ENCODE measurements around the gene GPR108.
"Not testable (repeated sequence)": the region's sequence is repeated elsewhere in the genome, so short reads cannot be mapped to it uniquely, and the experiment has no call there.

The GPR108 gene

DNA sequence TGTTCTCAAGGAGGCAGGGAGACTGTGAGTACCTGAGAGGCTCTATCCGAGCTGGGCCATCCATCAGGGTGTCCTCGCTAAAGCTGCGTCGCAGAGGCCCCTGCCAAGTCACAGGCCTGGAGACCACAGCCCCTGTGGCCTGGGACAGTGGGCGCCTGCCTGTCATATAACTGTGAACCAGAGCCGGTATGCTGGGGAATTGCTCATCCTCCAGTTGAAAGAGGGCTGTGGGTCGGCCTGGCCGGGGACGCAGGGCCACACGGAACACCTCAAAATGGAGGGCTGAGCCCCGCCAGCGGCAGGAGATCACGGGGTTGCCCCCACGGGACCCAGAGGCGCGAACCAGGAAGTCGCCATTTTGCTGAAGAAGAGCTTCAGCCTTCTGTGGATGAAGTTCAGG, 23.2 kb upstream of the GPR108 start:
- no peak for DNase-seq

- no peak for DNase-seq
These were observed 17.5 kb upstream of the GPR108 start for GRCh38 chr19:6754653-6755463.

GRCh38 chr19:6754136-6754535, 16.8 kb upstream of the GPR108 start:
- no peak for DNase-seq

DNA sequence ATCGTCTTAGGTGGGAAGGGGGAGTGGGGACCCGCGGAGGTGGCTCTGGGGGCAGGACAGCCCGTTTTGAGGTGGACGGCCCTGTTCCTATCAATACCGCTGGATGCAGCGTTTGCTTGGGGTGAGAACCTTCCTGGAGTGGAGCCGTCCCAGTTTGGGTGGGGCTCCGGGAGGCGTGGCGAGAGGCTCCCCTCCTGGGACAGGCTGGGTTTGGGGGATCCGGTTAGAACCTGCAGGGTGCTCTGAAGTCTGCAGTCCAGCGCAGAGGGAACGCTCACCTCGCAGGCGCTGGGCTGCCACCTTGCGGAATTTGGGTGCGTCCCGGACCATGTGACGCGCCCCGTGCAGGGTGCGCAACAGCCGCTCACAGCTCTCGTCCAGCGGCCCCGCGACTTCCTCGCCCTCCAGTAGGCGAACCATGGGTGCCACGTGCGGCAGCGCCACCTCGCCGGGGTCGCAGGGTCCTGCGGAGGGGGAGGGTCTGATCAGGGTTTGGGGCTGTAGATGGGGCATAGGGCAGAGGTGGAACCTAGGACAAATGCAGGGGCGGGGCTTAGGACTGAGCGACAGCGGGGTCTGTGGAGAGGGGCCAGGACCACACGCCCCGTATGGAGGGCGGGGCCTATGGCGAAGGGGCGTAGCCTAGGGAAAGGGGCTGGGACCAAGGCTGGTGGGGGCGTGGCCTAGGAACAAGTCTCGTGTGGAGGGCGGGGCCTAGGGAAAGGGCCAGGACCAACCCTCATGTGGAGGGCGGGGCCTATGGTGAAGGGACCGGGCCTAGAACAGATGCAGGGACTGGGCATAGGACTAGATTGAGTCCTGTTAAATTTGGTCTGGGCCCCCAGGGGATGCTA, 16.0 kb upstream of the GPR108 start:
- DNase-seq, result no peak

DNA sequence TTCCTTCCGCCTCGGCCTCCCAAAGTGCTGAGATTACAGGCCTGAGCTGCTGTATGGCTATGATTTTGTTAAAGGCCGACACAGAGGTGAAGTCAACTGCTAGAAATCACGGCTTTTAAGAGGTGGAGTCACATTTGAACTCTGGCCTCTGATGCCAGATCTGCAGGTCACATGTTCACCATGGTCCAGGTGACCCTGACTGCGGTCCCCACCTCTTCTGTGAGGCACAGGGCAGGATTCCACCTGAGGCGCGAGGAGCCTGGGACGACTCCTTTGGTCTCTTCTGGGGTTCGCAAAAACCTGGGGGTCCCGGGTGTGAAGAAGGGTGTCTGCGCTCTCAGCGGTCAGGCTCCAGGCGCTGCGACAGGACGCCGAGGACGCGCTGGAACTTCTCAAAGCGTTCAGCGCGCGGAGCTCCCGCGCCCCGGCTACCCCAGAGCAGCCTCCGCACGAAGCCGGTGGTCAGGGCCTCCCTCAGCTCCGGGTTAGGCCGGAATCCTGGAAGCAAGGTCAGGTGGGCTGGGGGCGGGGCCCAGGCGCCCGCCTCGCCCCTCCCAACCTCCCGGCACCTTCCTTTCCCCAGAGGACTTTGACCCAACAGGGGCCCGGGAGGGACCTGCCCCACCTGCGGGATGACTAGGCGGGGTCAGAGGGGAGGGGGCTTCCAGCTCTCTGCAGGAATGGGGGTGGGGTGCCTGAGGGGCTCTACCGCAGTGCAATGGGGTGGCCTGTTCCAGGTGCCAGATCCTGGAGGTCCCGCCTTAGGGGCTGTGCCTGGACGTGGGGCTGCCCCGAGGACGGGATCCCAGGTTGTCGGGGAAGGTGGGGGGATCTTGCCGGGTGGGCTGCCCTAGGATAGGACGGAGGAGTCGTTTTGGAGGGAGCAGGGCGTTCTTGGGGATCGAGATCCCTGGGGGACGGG, 15.1 kb upstream of the GPR108 start:
- DNase-seq, result no peak

GRCh38 chr19:6751189-6751588, 13.8 kb upstream of the GPR108 start:
- no peak for DNase-seq

DNA sequence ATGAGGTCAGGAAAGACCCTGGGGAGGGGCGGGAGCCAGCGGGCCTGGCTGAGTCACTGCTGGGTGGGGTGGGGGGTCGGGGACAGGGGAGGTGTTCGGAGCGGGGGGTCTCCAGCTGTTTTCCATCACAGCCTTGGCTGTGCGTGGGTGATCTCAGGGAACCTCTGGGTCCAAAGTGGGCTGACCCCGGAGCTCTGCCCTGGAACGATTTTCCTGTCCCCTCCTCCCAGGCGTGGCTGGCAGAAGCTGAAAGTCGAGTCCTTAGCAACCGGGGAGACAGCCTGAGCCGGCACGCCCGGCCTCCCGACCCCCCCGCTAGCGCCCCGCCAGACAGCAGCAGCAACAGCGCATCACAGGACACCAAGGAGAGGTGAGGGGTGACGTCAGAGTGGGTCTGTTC, 12.7 kb upstream of the GPR108 start:
- DNase-seq, result no peak

DNA sequence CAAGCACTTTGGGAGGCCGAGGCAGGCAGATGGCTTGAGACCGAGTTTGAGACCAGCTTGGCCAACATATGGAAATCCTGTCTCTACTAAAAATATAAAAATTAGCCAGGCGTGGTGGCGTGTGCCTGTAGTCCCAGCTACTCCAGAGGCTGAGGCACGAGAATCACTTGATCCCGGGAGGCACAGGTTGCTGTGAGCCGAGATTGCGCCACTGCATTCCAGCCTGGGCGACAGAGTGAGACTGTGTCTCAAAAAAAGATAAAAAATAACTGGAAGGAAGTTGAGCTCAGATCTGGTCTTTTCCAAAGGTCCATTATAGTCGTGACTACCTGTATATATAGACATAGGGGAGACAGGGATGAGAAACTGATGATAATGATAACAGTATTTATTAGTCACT, 11.2 kb upstream of the GPR108 start:
- not testable (repeated sequence) for DNase-seq

DNA sequence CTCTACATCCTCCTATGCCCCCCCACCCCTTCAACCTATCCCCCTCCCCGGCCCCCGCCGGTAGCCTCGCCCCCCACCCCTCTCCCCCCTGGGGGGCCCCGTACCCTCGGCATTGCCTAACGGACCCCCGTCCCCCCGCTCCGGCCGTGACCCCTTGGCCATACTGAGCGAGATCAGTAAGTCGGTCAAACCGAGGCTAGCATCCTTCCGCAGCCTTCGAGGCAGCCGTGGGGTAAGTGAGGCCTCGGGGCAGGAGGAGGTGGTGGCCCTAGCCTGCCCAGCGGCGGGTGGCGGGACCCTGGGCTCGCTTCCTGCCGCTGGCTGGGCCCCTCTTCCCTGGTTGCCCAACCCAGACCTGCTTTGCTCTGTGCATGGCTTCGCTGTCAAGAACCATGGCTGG, 8.6 kb upstream of the GPR108 start:
- DNase-seq, result no peak

- no peak for DNase-seq
These were observed 7.3 kb upstream of the GPR108 start for GRCh38 chr19:6744381-6745301.

GRCh38 chr19:6743714-6744380, 6.5 kb upstream of the GPR108 start:
- no peak for DNase-seq

- no peak for DNase-seq
These were observed 5.7 kb upstream of the GPR108 start for GRCh38 chr19:6743066-6743465.

GRCh38 chr19:6740589-6741343, 3.4 kb upstream of the GPR108 start:
- DNase-seq, result no peak

GRCh38 chr19:6739883-6740588, 2.7 kb upstream of the GPR108 start:
- DNase-seq, result no peak

GRCh38 chr19:6739390-6739882, 2.1 kb upstream of the GPR108 start, which contains the start of gene TRIP10:
TRIP10 (plus strand) TSS chr19:6739680; CDS start chr19:6739762, 82 bp downstream.
- peak; percentile 28 for DNase-seq

DNA sequence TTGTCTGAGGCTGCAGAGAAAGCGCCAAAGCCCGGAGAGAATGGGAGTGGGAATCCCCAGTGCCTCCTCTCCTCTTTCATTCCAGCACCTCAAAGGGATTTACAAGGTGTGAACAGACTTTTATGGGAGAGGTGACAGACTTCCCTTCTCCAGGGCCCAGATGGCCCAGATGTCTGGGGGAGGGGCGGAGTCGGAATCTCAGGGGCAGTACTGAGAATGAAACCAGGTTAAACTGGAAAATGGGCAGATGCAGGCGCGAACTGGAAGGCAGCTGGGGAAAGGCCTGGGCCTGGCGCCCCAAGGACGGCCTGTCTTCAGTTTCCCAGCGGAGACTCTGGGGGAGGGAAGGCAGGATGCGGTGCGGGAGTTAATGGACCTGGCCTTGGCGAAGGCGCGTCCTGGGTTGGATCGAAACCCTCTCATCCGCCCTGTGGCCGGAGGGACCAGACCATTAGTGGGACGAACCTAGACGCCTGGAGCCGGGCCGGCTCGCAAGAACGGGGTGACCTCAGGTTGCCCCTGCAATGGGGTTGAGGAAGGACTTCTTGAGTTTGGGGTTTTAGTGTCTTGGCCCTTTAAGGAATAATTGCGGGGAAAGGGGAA, 1.5 kb upstream of the GPR108 start:
- DNase-seq, result no peak

DNA sequence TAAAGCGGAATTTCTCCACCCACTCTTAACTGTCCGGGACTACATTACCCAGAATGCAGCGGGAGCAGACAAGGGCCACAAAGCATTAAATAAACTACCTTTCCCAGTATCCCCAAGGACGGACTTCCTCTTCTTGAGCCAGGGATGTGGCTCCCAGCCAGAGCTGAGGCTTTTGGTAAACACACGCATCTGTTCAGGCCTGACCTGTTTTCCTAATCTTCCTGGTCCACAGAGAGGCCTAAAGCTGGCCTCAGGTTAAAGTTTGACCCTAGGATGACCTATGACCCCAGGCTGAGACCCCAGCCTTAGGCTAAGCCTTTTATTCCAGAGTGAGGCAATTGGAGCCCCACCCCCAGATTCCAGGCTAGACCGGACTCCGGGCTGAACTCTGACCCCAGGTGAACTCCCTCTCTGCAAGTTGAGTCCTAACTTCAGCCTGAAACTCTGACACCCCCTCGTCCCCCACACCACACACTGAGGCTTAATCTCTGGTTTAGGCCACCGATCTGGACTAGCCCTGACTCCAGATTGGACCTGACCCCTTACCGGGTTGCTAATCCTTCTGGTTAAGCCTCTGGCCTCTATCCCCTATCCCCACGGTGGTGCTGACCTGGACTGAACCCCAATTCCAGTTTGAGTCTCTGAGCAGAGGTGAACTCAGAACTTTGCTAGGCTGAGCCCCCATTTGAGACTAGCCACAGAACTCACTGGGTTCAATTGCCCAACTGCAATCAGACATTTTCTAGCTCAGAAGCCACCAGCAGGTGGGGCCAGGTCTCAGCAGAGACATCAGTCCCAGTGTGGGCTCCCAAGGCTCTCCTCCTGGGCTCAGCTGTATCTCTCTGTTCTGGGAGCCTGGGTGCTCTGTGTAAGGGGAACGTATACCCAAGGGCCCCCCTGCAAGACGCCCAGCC, 750 bp upstream of the GPR108 start:
- DNase-seq, result peak; percentile 31

DNA sequence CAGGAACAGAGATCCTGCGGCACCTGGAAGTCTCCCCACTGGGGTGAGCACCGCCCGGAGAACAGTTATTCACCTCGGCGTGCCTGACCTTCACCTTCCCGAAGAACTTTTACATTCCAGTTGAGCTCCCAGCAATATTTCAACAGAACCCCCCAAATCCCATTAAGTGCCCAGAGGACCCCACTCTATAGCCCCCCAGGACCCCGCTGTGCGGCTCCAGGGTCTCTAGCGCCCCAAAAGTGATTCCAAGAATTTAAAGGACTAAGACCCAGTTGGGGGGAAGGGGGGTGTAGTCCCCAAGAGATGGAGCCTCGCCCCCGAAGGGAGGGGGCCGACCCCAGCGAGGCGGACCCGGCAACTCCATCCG, 480 bp downstream of the GPR108 start:
- DNase-seq, result no peak

Data from NCI-H748 treated with DMSO at 0.1 percent for 48 hours (cell line).